GM21717 (cell line): ENCODE measurements around the gene ASPA.
"Not testable (repeated sequence)": the region's sequence is repeated elsewhere in the genome, so short reads cannot be mapped to it uniquely, and the experiment has no call there.

Experiments used
- ATAC-seq: cut with Tn5 transposase; IDR thresholded peaks from one replicate; pipeline ENCODE4 v1.9.1; 2021; ENCODE audit warnings: mild to moderate bottlenecking, moderate library complexity; ENCODE audit not compliant: unreplicated experiment

Gene ASPA

DNA sequence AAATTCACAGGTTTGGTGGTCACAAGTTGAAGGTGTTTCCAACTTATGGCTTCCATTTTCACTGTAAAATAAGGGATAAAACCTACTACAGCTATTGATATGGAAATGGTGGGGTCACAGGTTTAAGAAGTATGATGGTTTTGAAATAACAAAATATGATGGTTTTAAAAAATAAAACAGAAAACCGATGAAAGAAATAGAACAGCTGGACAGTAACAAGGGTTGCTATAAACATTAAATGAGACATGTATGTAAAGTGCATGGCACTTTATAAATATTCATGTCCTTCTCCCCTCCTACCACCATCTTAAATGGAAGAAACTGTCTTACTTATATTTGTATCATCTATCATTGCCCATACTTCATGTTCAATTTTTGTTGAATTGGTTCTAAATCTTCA, 31.3 kb downstream of the ASPA start:
- ATAC-seq, result no peak

DNA sequence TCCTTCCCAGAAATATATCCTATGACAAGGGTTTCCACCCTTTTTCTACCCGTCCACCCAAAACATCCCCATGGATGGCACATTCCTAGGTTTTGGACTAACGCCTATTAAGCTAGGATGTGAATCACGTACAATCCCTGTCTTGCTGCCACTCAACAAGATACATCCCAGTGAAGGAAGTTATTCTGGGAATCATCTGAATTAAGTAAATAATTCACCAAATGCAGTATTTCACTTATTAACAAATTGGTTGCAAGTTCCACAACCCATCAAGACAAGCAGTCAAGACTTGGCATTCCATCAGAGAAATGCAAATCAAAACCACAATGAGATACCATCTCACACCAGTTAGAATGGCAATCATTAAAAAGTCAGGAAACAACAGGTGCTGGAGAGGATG, 32.1 kb downstream of the ASPA start:
- no peak for ATAC-seq

DNA sequence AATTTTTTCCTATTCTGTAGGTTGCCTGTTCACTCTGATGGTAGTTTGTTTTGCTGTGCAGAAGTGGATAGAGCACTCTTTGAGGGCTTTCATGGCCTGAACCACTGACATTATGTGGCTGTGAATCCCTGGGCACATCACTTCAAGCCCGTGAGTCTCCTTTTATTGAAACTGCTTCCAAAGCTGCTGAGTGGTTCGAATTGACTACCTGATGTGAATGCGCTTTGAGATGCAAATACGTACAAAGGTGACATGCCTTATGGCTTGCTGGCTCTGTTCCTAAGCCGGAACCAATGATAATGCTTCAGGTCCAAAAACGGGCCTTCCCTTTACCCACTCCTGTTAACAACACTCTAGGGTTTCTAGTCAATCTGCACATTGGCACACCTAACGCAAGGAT, 34.3 kb downstream of the ASPA start:
- ATAC-seq, result no peak

DNA sequence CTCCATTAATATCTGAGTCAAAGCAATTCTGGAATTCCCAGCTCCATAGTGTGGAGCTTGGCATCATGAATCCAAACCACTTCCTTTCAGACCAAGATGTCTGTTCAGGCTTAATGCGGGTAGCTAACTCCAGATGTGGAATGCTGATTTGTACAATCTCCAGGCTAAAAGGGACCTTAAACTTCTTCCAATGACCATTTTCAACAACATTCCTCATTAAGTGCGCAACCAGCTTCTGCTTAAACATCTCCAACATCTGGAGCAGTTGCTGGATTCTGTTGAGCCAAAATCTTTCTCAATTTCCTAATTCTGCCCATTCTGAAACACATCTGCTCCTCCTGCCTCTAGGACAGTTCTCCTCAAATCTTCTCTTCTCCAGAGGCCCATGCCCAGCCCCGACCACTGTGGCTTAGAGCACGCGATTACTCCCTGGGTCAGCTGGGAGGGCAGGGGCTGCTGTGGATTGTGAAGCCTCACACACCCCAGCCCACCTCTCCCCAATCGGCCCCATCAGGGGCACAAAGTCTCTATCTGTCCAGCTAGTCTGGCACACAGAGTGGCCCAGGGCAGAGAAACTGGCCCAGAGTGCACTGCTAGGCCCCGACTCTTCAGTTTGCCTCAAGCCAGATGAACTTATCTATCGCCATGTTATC, 36.2 kb downstream of the ASPA start:
- no peak for ATAC-seq

DNA sequence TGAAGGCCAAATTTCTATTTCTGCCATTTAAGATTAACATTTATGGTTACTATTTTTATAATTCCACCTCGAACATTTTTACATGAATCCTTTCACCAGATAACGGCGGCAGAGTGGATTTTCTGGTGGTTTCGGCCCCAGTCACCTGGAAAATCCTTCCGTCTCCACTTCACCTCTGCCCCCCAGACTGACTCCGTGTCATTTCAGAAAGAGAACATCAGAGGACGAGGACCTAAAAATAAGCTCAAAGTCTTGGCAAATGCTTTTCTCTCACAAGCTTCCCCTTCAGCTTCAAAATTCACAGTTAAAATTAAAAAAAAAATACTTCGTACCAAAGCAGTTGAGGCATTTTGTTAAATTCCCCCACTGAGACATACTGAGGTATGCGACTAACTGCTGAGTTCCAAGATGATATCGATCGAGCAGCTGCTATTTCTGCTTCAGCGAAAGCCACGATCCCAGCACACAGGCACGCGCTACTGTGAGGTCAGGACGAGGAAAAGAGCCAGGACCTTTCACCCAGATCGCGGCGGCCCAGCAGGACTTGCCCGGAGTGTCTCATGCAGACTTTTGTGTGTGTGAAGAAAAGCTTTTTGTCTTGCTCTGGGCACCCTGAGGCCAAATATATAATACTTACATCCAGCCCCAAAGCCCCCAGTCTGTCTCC, 36.8 kb downstream of the ASPA start:
- no peak for ATAC-seq

DNA sequence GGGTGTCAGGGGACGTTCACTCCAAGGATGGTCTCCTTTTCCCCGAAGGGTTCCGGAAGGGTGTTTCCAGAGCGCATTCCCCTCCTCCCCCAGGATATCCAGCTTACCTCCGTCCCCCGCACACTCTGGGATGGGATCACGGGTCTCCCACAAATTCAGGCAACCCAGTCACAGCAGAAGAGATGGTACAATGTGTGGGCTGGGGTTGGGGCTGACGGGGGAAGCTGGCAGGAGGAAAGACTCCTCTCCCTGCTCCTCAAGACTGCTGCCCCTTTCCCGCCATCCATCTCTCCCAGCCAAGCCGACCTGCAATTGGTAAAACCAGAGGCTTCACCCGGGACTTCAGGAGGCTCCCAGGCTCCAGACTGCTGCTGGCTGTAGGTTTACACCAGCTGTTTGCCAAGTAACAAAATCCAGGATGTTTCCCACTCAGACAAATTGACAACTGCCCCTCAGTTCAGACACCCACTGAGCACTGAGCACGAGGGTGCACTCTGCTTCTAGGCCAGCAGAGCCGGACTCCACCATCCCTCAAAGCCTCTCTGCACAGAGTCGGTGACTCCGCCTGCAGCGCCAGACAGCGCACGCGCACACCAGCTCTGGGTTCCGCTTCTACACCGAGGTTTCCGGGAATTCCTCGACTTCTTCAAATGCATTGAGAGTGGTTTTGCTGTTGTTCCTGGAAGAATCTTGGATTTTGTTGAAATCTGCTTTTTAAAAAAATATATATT, 37.7 kb downstream of the ASPA start:
- ATAC-seq, result no peak

DNA sequence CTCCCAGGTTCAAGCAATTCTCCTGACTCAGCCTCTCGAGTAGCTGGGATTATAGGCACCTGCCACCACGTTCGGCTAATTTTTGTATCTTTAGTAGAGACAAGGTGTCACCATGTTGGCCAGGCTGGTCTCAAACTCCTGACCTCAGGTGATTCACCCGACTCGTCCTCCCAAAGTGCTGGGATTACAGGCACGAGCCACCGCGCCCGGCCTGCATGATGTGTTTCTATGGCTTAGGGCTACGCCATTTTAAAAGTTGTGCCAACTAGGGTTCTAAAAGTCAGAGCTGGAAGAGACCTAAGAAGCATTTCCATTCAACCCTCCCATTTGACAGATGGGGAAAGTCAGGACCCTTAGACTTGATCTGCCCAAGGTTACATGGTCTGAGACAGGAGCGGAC, 38.4 kb downstream of the ASPA start:
- not testable (repeated sequence) for ATAC-seq

DNA sequence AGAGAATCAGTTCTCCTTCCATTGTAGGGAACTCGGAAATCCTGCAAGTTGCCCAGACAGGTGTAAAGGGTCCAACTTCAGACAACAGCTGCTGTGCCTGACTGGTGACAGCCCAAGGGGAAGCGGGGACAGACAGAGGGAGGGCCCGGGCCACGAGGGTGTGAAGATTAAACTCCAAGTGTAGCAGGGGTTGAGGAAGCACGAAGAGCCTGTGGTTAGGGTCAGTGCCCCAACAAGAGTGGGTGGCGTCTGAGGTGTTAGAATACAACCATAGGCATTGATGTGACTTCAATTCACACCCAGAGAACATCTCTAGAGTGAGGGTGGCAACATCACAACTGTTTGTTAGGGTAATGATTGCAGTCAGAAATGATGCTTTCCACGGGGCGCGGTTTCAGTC, 39.1 kb downstream of the ASPA start:
- ATAC-seq, result no peak

DNA sequence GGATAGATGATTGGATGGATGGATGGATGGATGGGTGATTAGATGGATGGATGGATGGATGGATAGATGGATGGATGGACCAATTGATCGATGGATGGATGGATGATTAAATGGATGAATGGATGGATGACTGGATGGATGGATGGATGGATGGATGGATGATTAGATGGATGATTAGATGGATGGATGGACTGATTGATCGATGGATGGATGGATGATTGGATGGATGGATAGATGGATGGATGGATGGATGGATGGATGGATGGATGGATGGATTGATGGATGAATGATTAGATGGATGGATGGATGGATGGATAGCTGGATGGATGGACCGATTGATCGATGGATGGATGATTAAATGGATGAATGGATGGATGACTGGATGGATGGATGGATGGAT, 43.7 kb downstream of the ASPA start:
- not testable (repeated sequence) for ATAC-seq

DNA sequence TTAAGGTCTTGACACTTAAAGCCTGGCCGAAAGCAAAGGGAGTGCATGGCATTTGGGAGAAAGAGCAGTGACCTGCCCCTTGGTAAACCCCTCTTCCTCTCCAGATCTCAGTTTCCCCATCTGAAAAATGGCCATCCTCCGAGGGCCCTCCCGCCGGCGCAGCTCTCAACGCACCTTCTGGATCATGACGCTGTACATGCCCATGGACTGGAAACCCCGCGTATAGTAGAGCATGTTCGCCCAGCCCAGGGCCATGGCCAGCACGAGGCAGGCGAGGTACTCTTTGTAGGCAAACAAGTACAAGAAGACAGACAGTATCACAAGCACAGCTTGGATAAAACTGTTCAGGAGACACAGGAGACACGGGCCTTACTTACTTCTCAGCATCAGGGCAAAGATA, 48.2 kb downstream of the ASPA start:
- no peak for ATAC-seq

DNA sequence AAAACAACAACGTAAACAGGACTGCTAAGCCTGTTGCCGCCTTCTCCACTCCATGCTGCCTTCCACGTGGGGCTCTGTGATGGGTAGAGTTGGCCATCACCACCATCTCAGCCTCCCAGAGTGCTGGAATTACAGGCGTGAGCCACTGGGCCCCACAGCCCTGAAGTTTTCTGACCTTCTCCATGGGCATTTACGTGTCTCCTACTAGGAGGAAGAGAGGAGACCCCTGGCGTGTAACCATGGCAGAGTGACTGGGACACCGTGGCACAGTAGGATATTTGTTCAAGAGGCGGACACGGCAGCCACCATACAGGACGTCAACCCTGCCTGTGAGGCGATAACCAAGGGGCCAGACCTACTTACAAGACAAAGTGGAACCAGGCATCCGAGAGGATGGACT, 50.7 kb downstream of the ASPA start:
- ATAC-seq, result no peak

DNA sequence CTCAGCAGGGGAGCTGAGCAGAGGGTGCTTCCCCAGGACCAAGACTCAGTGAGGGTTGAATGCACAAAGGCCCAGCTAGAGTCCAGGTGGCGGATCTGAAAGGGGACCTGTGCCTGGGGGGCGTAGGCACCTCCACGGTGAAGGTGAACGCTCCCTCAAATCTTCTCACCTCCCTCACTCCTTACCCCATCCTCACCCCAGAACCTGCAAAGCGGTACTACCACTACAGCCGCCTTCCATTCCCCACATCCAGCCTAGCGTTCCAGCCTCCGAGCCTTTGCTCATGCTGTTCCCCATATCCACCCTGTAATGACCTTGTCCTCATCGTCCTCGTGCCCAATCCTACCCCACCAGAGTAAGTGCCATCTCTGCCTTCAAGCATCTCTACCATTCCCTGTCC, 51.2 kb downstream of the ASPA start:
- ATAC-seq, result no peak

DNA sequence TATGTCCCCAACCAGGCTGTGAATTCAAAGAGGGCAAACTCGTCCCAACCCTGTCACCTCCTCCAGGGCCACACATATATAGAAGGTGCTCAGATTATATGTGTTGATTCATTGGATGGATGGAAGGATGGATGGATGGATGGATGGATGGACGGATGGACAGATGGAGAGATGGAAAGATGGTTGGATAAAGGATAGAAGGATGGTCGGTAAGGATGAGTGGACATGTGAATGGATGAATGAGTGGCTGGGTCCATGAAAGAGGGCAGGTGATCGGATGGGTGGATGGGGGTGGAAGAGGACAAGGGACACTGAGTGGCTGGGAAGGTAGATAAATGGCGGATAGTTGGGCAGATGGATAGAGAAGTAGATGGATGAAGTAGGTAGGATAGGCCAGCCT, 51.7 kb downstream of the ASPA start:
- no peak for ATAC-seq

DNA sequence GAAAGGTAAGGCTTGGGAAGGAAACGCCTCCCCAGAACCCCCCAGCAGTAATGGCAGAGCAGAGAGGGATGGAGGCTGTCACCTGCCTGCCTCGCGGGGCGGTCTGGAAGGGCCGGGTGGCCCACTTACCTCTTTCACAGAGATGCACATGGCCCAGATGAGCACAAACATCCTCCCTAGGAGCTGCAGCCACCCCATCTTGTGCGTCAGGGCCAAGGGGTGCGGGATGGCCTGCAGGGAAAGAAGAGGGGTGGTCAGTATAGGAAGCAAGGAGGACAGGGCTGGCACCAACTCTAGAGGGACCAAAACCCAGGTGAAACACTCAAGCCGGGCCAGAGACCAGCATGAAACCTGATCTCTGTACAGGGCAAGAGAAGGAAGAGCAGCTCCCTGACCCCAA, 52.1 kb downstream of the ASPA start:
- ATAC-seq, result no peak

DNA sequence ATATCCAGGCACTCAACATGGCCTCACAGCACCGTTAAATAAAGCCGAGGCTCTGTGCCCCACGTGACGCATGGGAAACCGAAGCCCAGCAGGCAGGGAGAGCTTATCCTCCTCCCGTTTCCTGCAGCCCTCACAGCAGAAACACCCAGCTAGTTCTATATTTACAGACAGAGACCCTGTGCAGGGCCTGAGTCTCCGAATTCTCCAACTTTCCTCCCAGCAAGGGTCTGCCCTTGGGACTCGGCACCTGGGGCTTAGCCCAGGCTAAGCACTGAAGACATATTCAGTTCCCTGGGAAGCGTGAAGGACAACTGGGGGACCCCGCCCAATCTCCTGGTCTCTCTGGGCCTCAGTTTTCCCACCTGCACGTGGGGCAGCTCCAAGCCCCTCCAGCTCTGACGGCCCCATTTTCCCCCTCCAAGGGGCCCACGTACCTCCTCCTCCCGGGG, 52.6 kb downstream of the ASPA start:
- ATAC-seq, result no peak

DNA sequence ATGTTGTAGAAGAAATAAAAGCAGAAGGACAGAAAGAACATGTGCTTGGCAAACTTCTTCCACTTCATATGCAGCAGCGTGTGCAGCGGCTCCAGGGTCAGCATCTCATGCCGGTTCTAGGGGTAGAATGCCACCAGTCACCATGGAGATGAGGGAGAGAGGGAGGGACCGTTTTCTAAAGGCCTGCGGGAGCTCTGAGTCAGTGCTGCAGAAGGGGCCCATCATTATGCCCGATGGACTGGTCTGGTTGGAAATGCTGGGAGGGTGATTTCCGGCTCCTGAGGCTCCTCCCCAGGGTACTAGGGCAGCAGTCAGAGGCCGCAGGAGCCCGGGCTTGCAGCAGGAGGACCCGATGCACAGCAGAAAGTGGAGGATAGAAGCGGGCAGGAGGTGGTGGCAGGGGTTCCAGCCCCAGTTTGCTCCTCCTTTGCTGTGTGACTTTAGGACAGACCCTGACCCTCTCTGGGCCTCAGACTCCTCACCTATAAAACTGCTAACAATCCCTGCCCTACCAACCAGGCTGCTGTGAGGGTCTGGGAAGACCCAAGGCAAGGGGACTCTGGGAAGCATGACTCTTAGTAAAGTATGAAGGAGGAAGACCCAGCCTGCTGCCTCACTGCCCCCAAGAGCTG, 53.2 kb downstream of the ASPA start:
- no peak for ATAC-seq

DNA sequence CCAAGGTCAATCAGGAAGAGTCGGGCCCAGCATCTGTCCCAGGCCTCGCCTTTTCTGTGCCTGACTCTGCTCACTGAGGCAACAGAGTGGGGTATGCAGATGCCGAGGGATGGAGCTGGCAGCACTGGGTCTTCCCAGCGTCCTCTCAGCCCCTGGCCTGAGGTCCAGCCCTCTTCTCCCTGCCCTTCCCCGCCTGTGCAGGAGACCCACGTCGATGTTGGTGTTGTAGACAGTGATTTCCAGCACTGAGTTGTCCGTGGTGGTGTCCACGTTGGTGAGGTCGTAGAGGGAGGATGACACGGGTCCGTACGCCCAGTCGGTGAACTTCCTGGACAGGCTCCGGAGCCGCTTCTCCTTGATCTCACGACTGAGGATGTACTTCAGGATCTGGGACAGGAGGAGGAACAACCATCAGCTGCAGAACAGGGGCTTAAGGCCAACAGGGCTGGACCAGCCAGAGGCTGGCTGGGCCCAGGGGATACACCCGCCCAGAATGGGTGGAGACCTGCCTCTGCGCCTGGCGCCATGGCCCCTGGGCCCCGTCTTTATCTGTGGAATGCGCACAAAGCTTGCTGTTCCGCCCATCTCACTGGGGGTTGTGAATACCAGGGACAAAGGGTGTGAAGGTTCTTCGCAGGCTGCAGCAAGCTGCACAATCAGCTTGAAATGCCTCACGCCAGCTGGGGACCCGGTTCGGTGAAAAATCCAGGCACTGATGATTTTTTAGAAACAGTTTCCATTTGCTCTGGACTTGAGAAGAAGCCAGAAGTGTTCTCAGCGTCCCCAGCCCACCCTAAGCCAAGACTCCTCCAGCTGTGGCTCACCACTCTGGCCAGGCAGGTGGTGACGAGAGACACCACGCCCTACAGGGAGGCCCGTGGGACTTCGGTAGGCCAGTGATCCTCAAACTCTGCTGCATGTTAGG, 54.3 kb downstream of the ASPA start:
- ATAC-seq, result no peak

DNA sequence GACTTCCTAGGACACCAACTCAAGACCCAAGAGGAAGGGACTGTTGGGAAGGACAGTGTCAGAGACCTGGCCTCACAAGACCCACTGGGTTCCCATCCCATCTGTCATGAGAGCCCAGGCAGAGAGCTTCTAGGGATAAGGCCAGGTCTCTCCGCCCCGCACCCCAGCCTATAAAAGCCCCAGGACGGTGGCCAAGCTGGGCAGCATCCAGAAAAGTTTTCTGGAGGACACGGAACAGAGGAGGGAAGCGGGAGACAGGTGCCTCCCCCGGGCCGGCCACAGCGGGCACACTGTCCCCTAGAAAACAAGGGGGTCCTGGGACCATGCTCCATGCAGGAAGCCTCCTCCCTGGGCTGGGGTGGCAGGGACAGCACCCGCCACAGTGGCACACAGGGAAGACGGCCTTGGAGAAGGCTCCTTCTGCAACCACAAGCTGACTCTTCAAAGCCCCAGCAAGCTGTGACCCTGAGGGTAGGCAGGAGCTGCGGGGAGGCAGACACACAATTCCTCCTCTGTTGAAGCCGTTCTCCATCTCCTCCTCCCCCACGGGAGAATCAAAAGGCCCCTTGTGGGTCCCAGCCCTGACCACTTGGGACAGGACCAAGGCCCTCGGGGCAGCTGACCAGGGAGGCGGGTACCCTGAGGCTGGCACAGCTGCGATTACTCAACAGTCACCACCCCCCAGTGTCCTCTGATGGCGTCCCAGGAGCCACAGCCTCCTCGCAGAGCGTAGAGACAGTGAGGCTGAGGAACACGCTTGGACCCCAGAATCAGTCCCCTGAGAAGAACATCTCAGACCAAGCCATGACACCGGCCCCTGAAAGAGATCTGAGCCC, 55.7 kb downstream of the ASPA start:
- ATAC-seq, result no peak

DNA sequence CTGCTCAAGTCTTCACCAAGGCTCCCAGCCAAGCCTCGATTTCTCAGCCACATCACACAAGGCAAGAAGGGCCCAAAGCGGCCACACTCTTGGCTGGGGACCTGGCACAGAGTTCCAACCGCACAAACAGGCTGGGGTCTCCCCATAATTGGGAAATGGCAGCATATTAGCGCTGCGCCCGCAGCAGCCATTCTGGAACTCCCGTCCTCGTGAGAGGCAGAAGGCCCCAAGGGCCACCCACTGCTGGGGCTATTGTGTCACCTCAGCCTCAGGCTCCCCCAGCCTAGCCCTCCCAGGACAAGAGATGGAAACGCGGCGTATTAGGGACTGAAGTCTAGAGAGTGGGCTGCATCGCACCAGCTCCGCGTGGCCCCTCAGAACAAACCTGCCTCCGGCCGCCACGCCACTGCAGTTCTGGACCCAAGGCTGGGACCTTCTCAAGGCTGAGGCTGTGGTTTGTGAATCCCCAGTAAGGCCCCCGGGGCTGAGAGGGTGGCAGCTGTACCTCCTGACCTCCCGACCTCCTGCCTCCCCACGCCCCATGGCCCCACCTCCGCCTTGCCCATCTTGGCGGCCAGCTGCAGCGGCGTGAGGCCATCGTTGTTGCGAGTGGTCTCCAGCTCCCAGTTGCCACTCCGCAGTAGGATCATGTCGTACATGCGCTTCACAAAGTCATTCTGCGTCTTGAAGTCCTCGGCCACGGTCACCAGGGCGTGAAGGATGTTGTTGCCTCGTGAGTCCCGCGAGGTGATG, 56.5 kb downstream of the ASPA start:
- ATAC-seq, result no peak
